Duodenal mucosa (tissue), 2 donors: Measurements from ENCODE around the gene NPTXR.

Experiments used
- H3K27ac ChIP-seq: one replicate; pipeline ENCODE4 v1.7.0; 2013; ENCODE audit warnings: low read depth, low read length
- H3K27me3 ChIP-seq, 2 donors: one replicate each; pipeline ENCODE4 v1.7.0; 2013; ENCODE audit warnings: low read length in 2 of 2, control low read depth in 1 of 2; ENCODE audit not compliant: insufficient read depth in 2 of 2, control insufficient read depth in 1 of 2
- H3K36me3 ChIP-seq, 2 donors: one replicate each; pipeline ENCODE4 v1.7.0; 2013; ENCODE audit warnings: low read length in 2 of 2, control low read depth in 1 of 2; ENCODE audit not compliant: insufficient read depth in 2 of 2, control insufficient read depth in 1 of 2
- H3K4me1 ChIP-seq, 2 donors: one replicate each; pipeline ENCODE4 v1.7.0; 2013; ENCODE audit warnings: low read length in 2 of 2, control low read depth in 1 of 2; ENCODE audit not compliant: insufficient read depth in 2 of 2, control insufficient read depth in 1 of 2
- H3K4me3 ChIP-seq, 2 donors: one replicate each; pipeline ENCODE4 v1.7.0; 2013; ENCODE audit warnings: low read length in 2 of 2, low read depth in 1 of 2
- H3K9ac ChIP-seq, 2 donors: one replicate each; pipeline ENCODE4 v1.7.0; 2013; ENCODE audit warnings: low read length in 2 of 2, low read depth in 1 of 2
- H3K9me3 ChIP-seq, 2 donors: one replicate each; pipeline ENCODE4 v1.7.0; 2013; ENCODE audit warnings: low read length in 2 of 2, control low read depth in 1 of 2; ENCODE audit not compliant: control insufficient read depth in 1 of 2

Gene NPTXR

DNA sequence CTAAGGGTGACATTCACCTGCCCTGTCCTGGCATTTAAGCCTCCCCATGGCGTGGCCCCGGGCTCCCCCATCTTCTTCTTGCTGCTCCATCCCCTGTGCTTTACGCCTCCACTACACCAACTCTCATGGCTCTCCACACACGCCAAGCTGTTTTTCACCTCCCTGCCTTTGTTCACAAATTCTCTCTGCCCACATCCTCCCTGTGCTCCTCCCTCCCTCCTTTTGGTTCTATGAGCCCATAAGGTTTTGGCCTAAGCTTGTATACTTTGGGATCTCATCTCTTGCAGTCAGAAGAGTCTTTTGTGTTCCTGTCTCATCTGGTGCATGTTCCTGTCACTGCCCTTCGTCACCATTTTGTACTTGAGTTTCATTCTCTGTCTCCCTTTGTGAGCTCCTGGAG, 45.3 kb downstream of the NPTXR start:
- Histone ChIP-seq H3K9me3 (no peaks in the 10 kb centered on the region), H3K27ac (no peak overlapping the region), H3K4me1 (peaks cover under 1 to 6% of the 10 kb centered on the region in 2 donors), H3K9ac (no peak overlapping the region), H3K4me3 (no peak overlapping the region), H3K36me3 (no peaks in the 10 kb centered on the region), H3K27me3 (peaks cover 6 to 10% of the 10 kb centered on the region in 2 donors)

DNA sequence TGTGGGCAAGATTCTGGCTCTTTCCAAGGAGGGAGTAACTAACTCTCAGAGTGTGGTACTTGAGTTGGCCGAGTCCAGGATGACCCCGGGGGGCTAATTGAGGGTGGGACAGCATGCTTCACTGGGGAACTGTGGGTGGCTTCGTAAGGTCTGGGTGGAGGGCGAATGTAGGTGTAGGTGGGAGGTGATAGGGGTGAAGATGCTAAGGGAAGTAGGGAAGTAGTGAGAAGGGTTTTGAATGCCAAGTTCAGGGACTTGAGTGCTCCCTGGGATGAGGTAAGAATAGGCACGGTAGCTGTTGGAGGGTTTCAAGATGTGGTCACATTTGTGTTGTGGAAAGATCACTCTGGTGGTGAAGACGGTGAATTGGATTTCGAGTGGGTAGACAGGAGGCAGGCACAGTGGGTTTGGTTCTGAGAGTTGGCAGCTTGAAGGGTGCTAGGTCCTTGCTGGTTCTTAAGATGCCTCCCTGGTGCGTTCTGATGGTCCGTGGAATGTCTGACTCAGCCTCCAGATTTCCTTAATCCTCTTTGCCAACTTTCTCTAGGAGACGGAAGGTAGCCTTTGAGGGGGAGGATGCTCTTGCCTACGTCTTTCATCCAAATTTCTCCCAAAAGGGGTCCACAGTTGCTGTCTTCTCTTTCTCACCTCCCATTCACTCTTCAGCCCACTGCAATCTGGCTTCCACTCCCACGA, 47.4 kb downstream of the NPTXR start:
- Histone ChIP-seq H3K27me3 (peaks cover 6 to 10% of the 10 kb centered on the region in 2 donors), H3K9ac (no peak overlapping the region), H3K27ac (no peak overlapping the region), H3K4me3 (no peak overlapping the region), H3K36me3 (no peaks in the 10 kb centered on the region), H3K4me1 (peaks cover 7 to 13% of the 10 kb centered on the region in 2 donors), H3K9me3 (no peaks in the 10 kb centered on the region)

DNA sequence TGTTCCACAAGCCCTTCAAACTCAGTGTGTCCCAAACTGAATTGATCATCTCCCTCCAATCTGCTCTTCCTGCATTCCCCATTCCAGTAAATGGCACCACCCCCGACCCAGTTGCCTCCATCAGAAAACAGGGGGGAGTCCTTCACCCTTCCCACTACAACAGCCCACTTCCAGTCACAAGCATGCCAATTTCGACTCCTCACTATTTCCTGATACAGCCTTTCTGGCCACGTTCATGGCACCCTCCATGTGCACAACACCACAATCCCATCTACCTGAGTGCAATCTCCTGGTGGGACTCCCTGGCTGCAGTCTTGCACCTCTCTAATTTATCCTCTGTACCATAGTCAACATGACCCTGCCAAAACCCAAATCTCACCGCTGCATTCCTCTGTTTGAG, 48.3 kb downstream of the NPTXR start:
- H3K36me3 ChIP-seq = no peaks in the 10 kb centered on the region
- no peak overlapping the region for H3K9ac ChIP-seq
- H3K27me3 ChIP-seq = peaks cover 6 to 10% of the 10 kb centered on the region in 2 donors
- H3K27ac ChIP-seq = no peak overlapping the region
- peaks cover 7 to 13% of the 10 kb centered on the region in 2 donors for H3K4me1 ChIP-seq
- no peaks in the 10 kb centered on the region for H3K9me3 ChIP-seq
- H3K4me3 ChIP-seq = no peak overlapping the region

DNA sequence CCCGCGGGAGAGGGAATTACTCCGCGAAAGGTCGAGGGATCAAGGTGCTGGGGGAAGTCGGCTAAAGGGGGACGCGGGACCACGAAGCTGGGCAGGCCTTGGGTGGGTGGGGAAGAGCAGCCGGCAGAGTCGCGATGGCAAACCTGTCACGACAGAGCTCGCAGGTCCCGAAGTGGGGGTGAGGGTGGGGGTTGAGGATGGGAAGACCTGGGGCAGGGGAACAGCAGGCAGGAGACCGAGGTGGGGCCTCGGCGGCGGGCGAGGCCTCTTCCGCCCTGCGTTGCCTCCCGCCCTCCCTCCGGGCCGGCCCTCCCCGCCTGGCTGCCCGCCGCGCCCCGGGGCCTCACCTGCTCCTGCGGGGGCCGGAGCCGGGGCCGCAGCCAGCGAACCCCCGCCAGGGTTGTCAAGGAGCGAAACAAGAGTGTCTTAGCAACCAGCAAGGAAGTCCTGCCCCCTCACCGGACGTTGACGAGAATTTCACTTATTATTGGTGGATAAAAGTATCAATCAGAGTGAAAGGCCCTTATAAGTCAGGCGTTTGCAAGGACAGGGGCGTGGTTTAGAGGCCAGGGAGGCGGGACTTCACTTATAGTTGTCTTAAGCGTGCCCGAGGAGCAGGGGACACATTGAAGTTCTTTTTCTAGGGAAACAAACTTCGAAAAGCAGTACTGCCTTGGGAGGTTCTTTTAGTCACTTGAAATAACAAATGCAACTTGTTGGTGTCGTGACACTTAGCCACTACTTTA, 49.9 kb downstream of the NPTXR start, which contains the start of gene DNAL4:
Gene DNAL4 (minus strand): TSS at position 423 of the 746 bp plus-strand sequence. CDS start 11,412 bp downstream, outside the sequence.
- Histone ChIP-seq H3K36me3 (peaks cover 0 to 3% of the 10 kb centered on the region in 2 donors), H3K27me3 (peaks cover 3 to 5% of the 10 kb centered on the region in 2 donors), H3K9me3 (no peaks in the 10 kb centered on the region), H3K4me3 (peak within 1 kb of the TSS; percentile 93), H3K9ac (peak within 1 kb of the TSS; percentile 74 to 87), H3K4me1 (peaks cover 12 to 16% of the 10 kb centered on the region in 2 donors), H3K27ac (peak within 1 kb of the TSS; percentile 58)

DNA sequence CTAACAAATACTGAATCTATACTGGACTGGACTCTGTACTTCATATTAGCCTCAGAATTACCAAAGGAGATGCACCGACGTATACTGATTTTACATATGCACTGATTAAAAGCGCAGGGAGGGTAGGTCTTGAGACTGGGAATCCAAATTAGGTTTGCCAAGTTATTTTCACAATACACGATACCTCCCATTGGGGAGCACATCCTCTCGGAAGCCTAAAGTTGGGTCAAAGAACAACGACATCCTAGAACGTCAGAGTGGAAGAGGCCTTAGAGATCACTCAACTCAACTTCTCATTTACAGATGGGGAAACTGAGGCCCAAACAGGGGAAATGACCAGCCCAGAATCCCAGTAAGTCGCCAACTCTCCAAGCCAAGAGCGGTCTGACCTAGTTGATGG, 50.5 kb downstream of the NPTXR start:
- Histone ChIP-seq H3K4me3 (peak overlapping the region; percentile 93), H3K9me3 (no peaks in the 10 kb centered on the region), H3K4me1 (peaks cover 16 to 20% of the 10 kb centered on the region in 2 donors), H3K27ac (peak overlapping the region; percentile 58), H3K9ac (peak overlapping the region; percentile 74 to 87), H3K27me3 (peaks cover 3 to 5% of the 10 kb centered on the region in 2 donors), H3K36me3 (peaks cover 0 to 3% of the 10 kb centered on the region in 2 donors)

DNA sequence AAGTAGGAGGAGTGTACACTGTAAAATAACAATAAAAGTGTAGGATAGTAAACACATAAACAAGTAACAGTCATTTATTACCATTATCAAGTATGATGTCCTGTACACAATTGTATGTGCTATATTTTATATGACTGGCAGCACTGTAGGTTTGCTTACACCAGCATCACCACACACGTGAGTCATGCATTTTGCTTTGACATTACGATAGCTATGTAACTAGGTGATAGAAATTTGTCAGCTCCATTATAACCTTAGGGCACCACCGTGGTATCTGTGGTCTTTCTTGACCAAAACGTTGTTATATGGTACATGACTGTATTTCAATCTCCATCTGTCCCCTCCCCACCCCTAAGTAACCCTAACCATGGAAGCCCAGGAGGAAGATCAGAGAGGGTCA, 51.0 kb downstream of the NPTXR start:
- H3K9ac ChIP-seq = peak overlapping the region in 1 of 2 donors; percentile 74

DNA sequence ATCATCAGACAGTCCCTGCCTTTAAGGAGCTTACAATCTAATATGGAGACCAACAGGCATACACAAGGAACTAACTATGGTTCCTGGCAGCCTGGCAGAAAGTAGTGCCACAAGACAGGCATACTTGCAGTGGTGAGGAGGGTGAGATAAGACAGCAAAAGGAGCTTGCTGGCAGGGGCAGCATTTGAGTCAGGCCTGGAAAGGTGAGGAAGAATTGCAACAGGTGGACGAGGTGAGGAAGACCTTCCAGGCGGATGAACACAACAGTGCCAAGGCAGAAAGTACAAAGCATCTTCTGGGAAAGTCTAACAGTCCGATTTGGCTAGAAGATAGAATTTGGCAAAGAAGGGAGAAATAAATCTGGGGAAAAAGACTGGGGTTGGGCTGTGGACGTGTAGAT, 54.2 kb downstream of the NPTXR start:
- H3K4me1 ChIP-seq = peaks cover 20 to 24% of the 10 kb centered on the region in 2 donors
- H3K4me3 ChIP-seq = no peak overlapping the region
- H3K9me3 ChIP-seq = no peaks in the 10 kb centered on the region
- H3K27ac ChIP-seq = no peak overlapping the region
- H3K27me3 ChIP-seq = no peaks in the 10 kb centered on the region
- H3K9ac ChIP-seq = no peak overlapping the region
- peaks cover 0 to 5% of the 10 kb centered on the region in 2 donors for H3K36me3 ChIP-seq

More for the DNA sequence above, 51.0 kb downstream of the NPTXR start:
- Histone ChIP-seq H3K4me3 (peak overlapping the region; percentile 93), H3K27me3 (peaks cover 3 to 5% of the 10 kb centered on the region in 2 donors), H3K4me1 (peaks cover 20% of the 10 kb centered on the region in 2 donors), H3K36me3 (peaks cover 0 to 3% of the 10 kb centered on the region in 2 donors), H3K9me3 (no peaks in the 10 kb centered on the region), H3K27ac (no peak overlapping the region)

DNA sequence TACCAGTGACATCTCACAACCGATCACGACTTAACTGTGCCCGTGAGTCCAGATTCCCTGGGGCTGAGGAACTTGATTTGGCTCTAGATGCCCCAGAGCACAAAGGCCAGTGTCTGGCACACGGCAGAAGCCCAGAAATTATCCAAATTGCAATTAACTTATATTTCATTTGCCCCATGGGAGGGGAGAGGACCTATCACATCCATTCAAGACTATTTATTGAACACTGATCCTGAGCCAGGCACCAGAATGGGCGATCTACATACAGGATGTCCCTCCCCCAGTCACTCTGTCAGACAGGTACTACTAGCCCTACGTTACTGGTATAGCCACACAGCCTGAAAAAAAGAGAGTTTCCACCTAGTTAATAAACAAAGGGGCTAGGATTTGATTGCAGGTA, 55.0 kb downstream of the NPTXR start:
- Histone ChIP-seq H3K9ac (peak overlapping the region in 1 of 2 donors; percentile 4), H3K27ac (no peak overlapping the region)

DNA sequence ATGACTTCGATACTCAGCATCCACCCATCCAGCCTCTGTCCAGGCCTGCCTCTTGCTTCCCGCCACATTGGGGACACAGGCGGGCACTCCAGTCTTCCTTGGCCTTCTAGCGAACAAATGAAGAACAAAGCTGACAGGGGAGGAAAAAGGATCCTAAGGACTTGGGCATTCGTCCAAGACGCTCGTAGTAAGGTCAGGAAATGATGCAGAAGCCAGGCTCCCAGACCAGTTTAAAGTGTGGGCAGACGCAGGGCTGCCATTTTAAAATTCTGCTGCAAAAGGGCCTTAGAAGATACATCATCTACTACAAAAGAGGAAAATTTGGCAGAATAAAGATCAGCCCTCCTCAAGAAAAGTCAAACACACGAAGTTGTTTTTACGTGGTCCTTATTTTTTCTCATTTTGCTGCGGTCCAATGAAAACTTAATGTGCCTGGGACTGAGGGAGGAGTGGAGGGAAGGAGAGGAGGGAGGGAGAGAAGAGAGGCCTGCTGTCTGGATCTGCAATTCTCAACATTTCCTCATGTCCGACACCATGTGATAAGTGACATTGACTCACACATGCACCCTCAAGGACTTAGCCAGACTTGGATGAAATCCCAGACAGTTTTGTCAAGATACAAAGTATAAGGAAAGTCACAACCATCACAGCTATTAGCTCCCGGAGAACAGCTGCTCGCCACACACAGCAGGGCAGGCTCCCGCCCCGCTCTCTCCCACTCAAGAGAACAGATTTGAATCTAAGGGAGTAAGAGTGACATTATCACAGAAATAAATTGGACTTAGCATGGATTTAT, 55.6 kb downstream of the NPTXR start:
- peaks cover 0 to 5% of the 10 kb centered on the region in 2 donors for H3K36me3 ChIP-seq
- no peaks in the 10 kb centered on the region for H3K9me3 ChIP-seq
- peaks cover 12 to 21% of the 10 kb centered on the region in 2 donors for H3K4me1 ChIP-seq
- no peak overlapping the region for H3K9ac ChIP-seq
- no peak overlapping the region for H3K4me3 ChIP-seq
- H3K27ac ChIP-seq = no peak overlapping the region
- H3K27me3 ChIP-seq = no peaks in the 10 kb centered on the region

More for the DNA sequence above, 55.0 kb downstream of the NPTXR start:
- Histone ChIP-seq H3K4me1 (peaks cover 15 to 24% of the 10 kb centered on the region in 2 donors), H3K9me3 (no peaks in the 10 kb centered on the region), H3K36me3 (peaks cover 0 to 5% of the 10 kb centered on the region in 2 donors), H3K4me3 (no peak overlapping the region), H3K27me3 (no peaks in the 10 kb centered on the region)
